GM23338 (cell line): ENCODE data around the gene TMUB1. TPM values are rescaled to one million over a fixed set of nuclear protein-coding genes. Genes with fewer than 3 reads are reported as not detected.

ENCODE experiments used
- ATAC-seq: fragments of 200-7000 bp; cut with Tn5 transposase; 3 replicates; pipeline ENCODE4 v1.9.1; 2020
- DNase-seq: peaks from one replicate; pipeline ENCODE4 v3.0.0-alpha.2; 2015; ENCODE audit warnings: low spot score
- H2AFZ ChIP-seq: fragments of 200-600 bp; sonication (generic); 2 replicates; pipeline ENCODE4 v1.8.0; 2016; ENCODE audit warnings: antibody characterized with exemption, mild to moderate bottlenecking, moderate library complexity
- H3F3A ChIP-seq: fragments of 200-600 bp; sonication (generic); replicated peaks from 2 replicates; pipeline ENCODE4 v1.8.0; 2017; ENCODE audit warnings: antibody characterized with exemption, mixed run types, low read depth
- H3K27ac ChIP-seq: fragments of 200-600 bp; sonication (generic); 2 replicates; pipeline ENCODE4 v1.6.1; 2016; ENCODE audit warnings: low read depth
- H3K27me3 ChIP-seq: fragments of 200-600 bp; sonication (generic); 2 replicates; pipeline ENCODE4 v1.8.0; 2016; ENCODE audit warnings: mild to moderate bottlenecking, mixed run types, moderate library complexity; ENCODE audit not compliant: insufficient read depth
- H3K36me3 ChIP-seq: fragments of 200-600 bp; sonication (generic); 2 replicates; pipeline ENCODE4 v1.8.0; 2016; ENCODE audit warnings: mild to moderate bottlenecking; ENCODE audit not compliant: insufficient read depth
- H3K4me1 ChIP-seq: fragments of 200-600 bp; sonication (generic); 2 replicates; pipeline ENCODE4 v1.8.0; 2016; ENCODE audit warnings: mild to moderate bottlenecking, moderate library complexity; ENCODE audit not compliant: insufficient read depth
- H3K4me2 ChIP-seq: fragments of 200-600 bp; sonication (generic); 2 replicates; pipeline ENCODE4 v1.7.1; 2017; ENCODE audit warnings: mixed run types
- H3K4me3 ChIP-seq: fragments of 200-600 bp; sonication (generic); 2 replicates; pipeline ENCODE4 v1.6.1; 2016; ENCODE audit warnings: mixed run types
- H3K79me2 ChIP-seq: fragments of 200-600 bp; sonication (generic); replicated peaks from 2 replicates; pipeline ENCODE4 v1.8.0; 2017; ENCODE audit warnings: mild to moderate bottlenecking; ENCODE audit not compliant: insufficient read depth
- H3K9me2 ChIP-seq: fragments of 200-600 bp; sonication (generic); 2 replicates; pipeline ENCODE4 v1.8.0; 2017; ENCODE audit not compliant: insufficient read depth
- H4K20me1 ChIP-seq: fragments of 200-600 bp; sonication (generic); replicated peaks from 2 replicates; pipeline ENCODE4 v1.8.0; 2017; ENCODE audit warnings: mild to moderate bottlenecking; ENCODE audit not compliant: insufficient read depth
- H3K27ac Mint-ChIP-seq: 2 replicates; pipeline ENCODE4 v1.8.0; 2020; ENCODE audit warnings: inconsistent platforms, mild to moderate bottlenecking, moderate library complexity, mixed read lengths
- H3K27me3 Mint-ChIP-seq: 3 replicates; pipeline ENCODE4 v1.8.0; 2022; ENCODE audit warnings: low read depth, mild to moderate bottlenecking, moderate library complexity, mixed read lengths, inconsistent platforms; ENCODE audit not compliant: insufficient read depth, poor library complexity
- H3K36me3 Mint-ChIP-seq: 3 replicates; pipeline ENCODE4 v1.8.0; 2021; ENCODE audit warnings: low read depth, mild to moderate bottlenecking, inconsistent platforms, moderate library complexity, mixed read lengths
- H3K4me1 Mint-ChIP-seq: 3 replicates; pipeline ENCODE4 v1.8.0; 2020; ENCODE audit warnings: mild to moderate bottlenecking, inconsistent platforms, mixed read lengths
- H3K4me3 Mint-ChIP-seq: 3 replicates; pipeline ENCODE4 v1.8.0; 2021; ENCODE audit warnings: moderate library complexity, mild to moderate bottlenecking, inconsistent platforms, mixed read lengths
- H3K9me3 Mint-ChIP-seq: 3 replicates; pipeline ENCODE4 v1.8.0; 2020; ENCODE audit warnings: moderate library complexity, mild to moderate bottlenecking, inconsistent platforms, mixed read lengths
- CREB1 ChIP-seq: fragments of 250-450 bp; sonication (Bioruptor Pico); IDR thresholded peaks from 2 replicates; pipeline ENCODE4 v1.5.0; 2020; ENCODE audit warnings: low read depth, mild to moderate bottlenecking, moderate library complexity
- ETS1 ChIP-seq: IDR thresholded peaks from 2 replicates; pipeline ENCODE4 v1.6.1; 2016; ENCODE audit warnings: antibody characterized with exemption
- EZH2phosphoT487 ChIP-seq: fragments of 200-600 bp; sonication (generic); IDR thresholded peaks from one replicate; pipeline ENCODE4 v1.8.1; 2018; ENCODE audit warnings: antibody characterized with exemption; ENCODE audit not compliant: unreplicated experiment
- POLR2AphosphoS5 ChIP-seq: IDR thresholded peaks from 2 replicates; pipeline ENCODE4 v1.6.1; 2016; ENCODE audit warnings: antibody characterized with exemption, low read depth
- ZNF114 ChIP-seq: fragments of 250-450 bp; sonication (Bioruptor Pico); IDR thresholded peaks from 2 replicates; pipeline ENCODE4 v1.5.0; 2020; ENCODE audit warnings: mild to moderate bottlenecking, moderate library complexity
- ZNF462 ChIP-seq: fragments of 250-450 bp; sonication (Bioruptor Pico); IDR thresholded peaks from 2 replicates; pipeline ENCODE4 v1.5.0; 2020; ENCODE audit warnings: mild to moderate bottlenecking, moderate library complexity
- polyA plus RNA-seq: library from polyadenylated mRNA; unstranded; fragments of >200 nt; fragmentation: Nextera tagmentation; extraction: Ambion mirVana; gene quantifications from 2 replicates; pipeline ENCODE4 v1.2.1, GENCODE V29; 2016
- total RNA-seq: library from RNA; depleted of rRNA; stranded (reverse); fragments of >200 nt; shearing (Covaris generic); gene quantifications from 2 replicates; pipeline ENCODE4 v1.2.3, GENCODE V29; 2014
- TF ChIP-seq, protein P1 (sequence below), 2 experiments: fragments of 200-600 bp in 1 of 2; sonication (generic) in 1 of 2; conservative IDR thresholded peaks; 2 replicates each; pipeline versions ENCODE4 v1.5.1 to v1.6.1; 2016 to 2017; ENCODE audit warnings: antibody characterized with exemption in 2 of 2, low read depth in 2 of 2, mild to moderate bottlenecking in 2 of 2, moderate library complexity in 1 of 2

TMUB1 gene
- total and polyA plus RNA-seq, 2 experiments from 2014 or later = 47.6 to 61.1 TPM

GRCh38 chr7:151033864-151034249 lies 49.4 kb downstream of the TMUB1 start (continued):
- TF ChIP-seq ZNF462 (CRISPR knock-in tag) = no peak
- no peak for TF ChIP-seq CREB1 (CRISPR knock-in tag)
- no peak for TF ChIP-seq ZNF114 (CRISPR knock-in tag)
- TF ChIP-seq EZH2phosphoT487 = no peak
- no peak for TF ChIP-seq ETS1
- no peak for TF ChIP-seq POLR2AphosphoS5

- H3F3A ChIP-seq = no peaks in the 10 kb centered on the region
- peaks cover 7% of the 10 kb centered on the region for H3K4me1 Mint-ChIP-seq
- no peak overlapping the region for H3K4me3 ChIP-seq
- H4K20me1 ChIP-seq = no peaks in the 10 kb centered on the region; the same call in 1 of the 2 replicates
- no peak overlapping the region for H3K27ac ChIP-seq
- peak; percentile 67 for DNase-seq
- H2AFZ ChIP-seq = no peak overlapping the region
- no peaks in the 10 kb centered on the region for H3K27me3 ChIP-seq
- H3K4me3 Mint-ChIP-seq = no peak overlapping the region
- no peak overlapping the region for H3K4me2 ChIP-seq
- H3K9me3 Mint-ChIP-seq = no peaks in the 10 kb centered on the region
- H3K4me1 ChIP-seq = peaks cover 7% of the 10 kb centered on the region
- ATAC-seq = peak; percentile 9; the same call in 2 of the 3 replicates
- peaks cover 7% of the 10 kb centered on the region for H3K27me3 Mint-ChIP-seq
- 0 out of 3 replicates have a peak, but pooled peaks cover 6% of the 10 kb centered on the region for H3K36me3 Mint-ChIP-seq
- peaks cover 9% of the 10 kb centered on the region; the same call in 1 of the 2 replicates for H3K79me2 ChIP-seq
- TF ChIP-seq, protein P1, sequence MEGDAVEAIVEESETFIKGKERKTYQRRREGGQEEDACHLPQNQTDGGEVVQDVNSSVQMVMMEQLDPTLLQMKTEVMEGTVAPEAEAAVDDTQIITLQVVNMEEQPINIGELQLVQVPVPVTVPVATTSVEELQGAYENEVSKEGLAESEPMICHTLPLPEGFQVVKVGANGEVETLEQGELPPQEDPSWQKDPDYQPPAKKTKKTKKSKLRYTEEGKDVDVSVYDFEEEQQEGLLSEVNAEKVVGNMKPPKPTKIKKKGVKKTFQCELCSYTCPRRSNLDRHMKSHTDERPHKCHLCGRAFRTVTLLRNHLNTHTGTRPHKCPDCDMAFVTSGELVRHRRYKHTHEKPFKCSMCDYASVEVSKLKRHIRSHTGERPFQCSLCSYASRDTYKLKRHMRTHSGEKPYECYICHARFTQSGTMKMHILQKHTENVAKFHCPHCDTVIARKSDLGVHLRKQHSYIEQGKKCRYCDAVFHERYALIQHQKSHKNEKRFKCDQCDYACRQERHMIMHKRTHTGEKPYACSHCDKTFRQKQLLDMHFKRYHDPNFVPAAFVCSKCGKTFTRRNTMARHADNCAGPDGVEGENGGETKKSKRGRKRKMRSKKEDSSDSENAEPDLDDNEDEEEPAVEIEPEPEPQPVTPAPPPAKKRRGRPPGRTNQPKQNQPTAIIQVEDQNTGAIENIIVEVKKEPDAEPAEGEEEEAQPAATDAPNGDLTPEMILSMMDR (conservative IDR thresholded peaks at IDR 0.05; ENCODE audit: low read depth in 2 of 2) = peak; percentile 34 to 46; a peak in 3 of 4 replicates
- TF ChIP-seq ETS1 = no peak
- no peak overlapping the region for H3K27ac Mint-ChIP-seq
- no peaks in the 10 kb centered on the region for H3K9me2 ChIP-seq
- no peaks in the 10 kb centered on the region for H3K36me3 ChIP-seq
Measured at GRCh38 chr7:151032936-151033863, 50.1 kb downstream of the TMUB1 start.
